ENCODE results near the gene MEDAG.

Gene MEDAG

DNA sequence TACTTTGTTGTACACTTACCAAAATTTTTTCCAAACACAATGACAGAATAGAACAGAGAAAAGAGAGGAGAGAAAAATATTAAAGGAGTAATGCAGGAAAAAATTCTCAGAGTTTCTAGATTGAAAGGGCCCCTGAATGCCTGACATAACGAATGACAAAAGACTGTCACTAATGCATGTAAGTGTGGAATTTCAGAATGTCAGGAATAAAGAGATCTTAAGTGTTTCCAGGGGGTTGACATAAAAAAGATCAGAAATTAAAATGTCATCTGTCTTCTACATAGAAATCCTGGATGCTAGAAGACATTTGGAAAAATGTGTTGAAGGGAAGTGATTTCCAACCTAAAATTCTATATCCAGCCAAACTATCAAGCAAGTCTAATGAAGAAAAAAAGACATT is 53.6 kb downstream of the MEDAG start:
- no peaks in the 10 kb centered on the region for H3K9me3 ChIP-seq (ENCODE audit: control insufficient read depth in 2 of 2, low read length in 2 of 2)
- H3K27me3 ChIP-seq (ENCODE audit: control insufficient read depth in 1 of 2, insufficient read depth in 2 of 2, low read length in 2 of 2), result peaks cover 0 to 3% of the 10 kb centered on the region in 2 donors
- H3K4me3 ChIP-seq (ENCODE audit: low read length in 2 of 2), result no peak overlapping the region
- no peak overlapping the region for H3K27ac ChIP-seq (ENCODE audit: low read length)
- no peak overlapping the region for H3K9ac ChIP-seq (ENCODE audit: low read length in 2 of 2)
- no peaks in the 10 kb centered on the region for H3K36me3 ChIP-seq (ENCODE audit: control insufficient read depth in 2 of 2, insufficient read depth in 2 of 2, low read length in 2 of 2)
- H3K4me1 ChIP-seq (ENCODE audit: control insufficient read depth, insufficient read depth, low read length), result no peaks in the 10 kb centered on the region

DNA sequence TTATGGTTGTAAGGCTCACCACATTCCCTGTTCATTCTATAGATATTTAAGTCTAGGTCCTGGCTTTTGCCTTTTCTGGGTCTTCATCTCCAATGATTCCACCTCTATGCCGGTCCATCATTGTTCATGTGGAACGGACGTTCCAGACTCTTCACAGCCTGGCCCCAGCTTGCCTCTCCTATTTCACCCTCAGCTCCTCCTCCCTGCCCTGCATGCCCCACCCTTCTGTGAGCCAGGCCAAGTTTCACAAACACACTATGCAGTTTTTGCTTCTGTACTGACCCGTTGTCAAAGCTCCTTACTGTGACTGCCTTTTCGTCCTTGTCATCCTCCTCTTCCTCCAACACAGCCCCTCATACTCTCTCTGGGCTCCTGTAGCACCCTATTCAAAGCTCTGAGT is 57.7 kb downstream of the MEDAG start:
- Histone ChIP-seq H3K9ac (ENCODE audit: low read length in 2 of 2) (no peak overlapping the region), H3K4me3 (ENCODE audit: low read length in 2 of 2) (no peak overlapping the region), H3K27ac (ENCODE audit: low read length) (no peak overlapping the region), H3K27me3 (ENCODE audit: control insufficient read depth in 1 of 2, insufficient read depth in 2 of 2, low read length in 2 of 2) (peaks cover 0 to 3% of the 10 kb centered on the region in 2 donors), H3K36me3 (ENCODE audit: control insufficient read depth in 2 of 2, insufficient read depth in 2 of 2, low read length in 2 of 2) (no peaks in the 10 kb centered on the region), H3K4me1 (ENCODE audit: control insufficient read depth, insufficient read depth, low read length) (no peaks in the 10 kb centered on the region), H3K9me3 (ENCODE audit: control insufficient read depth in 2 of 2, low read length in 2 of 2) (no peaks in the 10 kb centered on the region)

DNA sequence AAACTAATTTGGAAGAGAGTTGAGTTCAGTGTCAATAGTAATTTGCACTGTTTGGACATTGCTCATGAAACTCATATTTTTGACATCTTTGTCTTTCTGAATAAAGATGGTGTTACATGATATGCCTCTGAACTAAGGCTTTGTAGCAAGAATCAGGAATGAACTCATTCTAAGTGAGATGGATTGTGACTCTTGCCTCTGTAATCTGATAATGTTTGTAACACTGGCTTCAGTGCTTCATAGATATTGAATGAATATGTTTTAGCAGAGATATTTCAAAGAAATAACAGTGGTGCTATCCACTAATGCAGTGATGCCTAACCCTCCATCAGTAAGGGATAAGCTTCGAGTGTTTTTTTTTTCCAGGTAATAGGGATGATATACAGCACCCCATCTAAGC is 59.3 kb downstream of the MEDAG start:
- Histone ChIP-seq H3K27me3 (ENCODE audit: control insufficient read depth in 1 of 2, insufficient read depth in 2 of 2, low read length in 2 of 2) (peaks cover 0 to 3% of the 10 kb centered on the region in 2 donors), H3K9me3 (ENCODE audit: control insufficient read depth in 2 of 2, low read length in 2 of 2) (no peaks in the 10 kb centered on the region), H3K27ac (ENCODE audit: low read length) (no peak overlapping the region), H3K4me3 (ENCODE audit: low read length in 2 of 2) (no peak overlapping the region), H3K9ac (ENCODE audit: low read length in 2 of 2) (no peak overlapping the region), H3K4me1 (ENCODE audit: control insufficient read depth, insufficient read depth, low read length) (no peaks in the 10 kb centered on the region), H3K36me3 (ENCODE audit: control insufficient read depth in 2 of 2, insufficient read depth in 2 of 2, low read length in 2 of 2) (no peaks in the 10 kb centered on the region)

DNA sequence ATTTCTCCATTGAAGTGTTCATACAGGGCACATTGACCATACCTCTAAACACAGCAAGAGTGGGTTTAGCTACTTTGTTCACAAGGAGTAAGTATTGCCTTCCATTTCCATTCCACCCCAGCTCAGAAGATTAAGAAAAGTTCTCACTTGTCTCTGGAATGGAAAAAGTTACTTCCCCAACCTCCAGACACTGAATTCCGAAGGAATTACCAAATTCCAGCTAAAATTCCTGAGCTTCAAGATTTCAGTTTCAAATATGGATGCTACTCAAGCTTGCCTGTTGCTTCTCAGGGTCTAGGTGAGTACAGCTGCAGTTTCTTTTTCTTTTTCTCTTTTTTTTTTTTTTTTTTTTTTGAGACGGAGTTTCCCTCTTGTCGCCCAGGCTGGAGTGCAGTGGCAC is 60.0 kb downstream of the MEDAG start:
- H3K9me3 ChIP-seq (ENCODE audit: control insufficient read depth in 2 of 2, low read length in 2 of 2), result no peaks in the 10 kb centered on the region
- H3K27ac ChIP-seq (ENCODE audit: low read length), result no peak overlapping the region
- no peak overlapping the region for H3K9ac ChIP-seq (ENCODE audit: low read length in 2 of 2)
- no peak overlapping the region for H3K4me3 ChIP-seq (ENCODE audit: low read length in 2 of 2)
- peaks cover 0 to 3% of the 10 kb centered on the region in 2 donors for H3K27me3 ChIP-seq (ENCODE audit: control insufficient read depth in 1 of 2, insufficient read depth in 2 of 2, low read length in 2 of 2)
- no peaks in the 10 kb centered on the region for H3K36me3 ChIP-seq (ENCODE audit: control insufficient read depth in 2 of 2, insufficient read depth in 2 of 2, low read length in 2 of 2)
- H3K4me1 ChIP-seq (ENCODE audit: control insufficient read depth, insufficient read depth, low read length), result peaks cover 2% of the 10 kb centered on the region

DNA sequence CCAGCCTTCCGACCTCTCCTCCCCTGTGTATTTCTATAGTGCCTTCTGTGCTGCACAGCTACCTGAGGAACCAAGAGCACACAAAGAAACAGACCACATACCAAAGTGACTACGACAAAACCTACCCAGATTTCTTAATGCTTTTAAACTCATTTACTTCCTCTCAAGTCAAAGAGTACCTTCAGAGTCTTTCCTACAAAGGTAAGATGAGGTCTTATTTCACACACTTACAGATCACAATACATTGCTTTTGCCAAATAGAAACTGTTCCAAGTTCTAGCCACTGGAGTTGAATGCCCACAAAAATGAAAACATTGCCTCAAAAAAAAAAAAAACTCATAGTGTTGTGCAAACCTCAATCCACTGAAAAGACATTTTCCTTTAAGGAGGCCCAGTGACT is 62.8 kb downstream of the MEDAG start:
- Histone ChIP-seq H3K4me1 (ENCODE audit: control insufficient read depth, insufficient read depth, low read length) (peaks cover 2% of the 10 kb centered on the region), H3K9me3 (ENCODE audit: control insufficient read depth in 2 of 2, low read length in 2 of 2) (no peaks in the 10 kb centered on the region), H3K9ac (ENCODE audit: low read length in 2 of 2) (no peak overlapping the region), H3K4me3 (ENCODE audit: low read length in 2 of 2) (no peak overlapping the region), H3K36me3 (ENCODE audit: control insufficient read depth in 2 of 2, insufficient read depth in 2 of 2, low read length in 2 of 2) (no peaks in the 10 kb centered on the region), H3K27ac (ENCODE audit: low read length) (no peak overlapping the region), H3K27me3 (ENCODE audit: control insufficient read depth in 1 of 2, insufficient read depth in 2 of 2, low read length in 2 of 2) (peaks cover 0 to 2% of the 10 kb centered on the region in 2 donors)

DNA sequence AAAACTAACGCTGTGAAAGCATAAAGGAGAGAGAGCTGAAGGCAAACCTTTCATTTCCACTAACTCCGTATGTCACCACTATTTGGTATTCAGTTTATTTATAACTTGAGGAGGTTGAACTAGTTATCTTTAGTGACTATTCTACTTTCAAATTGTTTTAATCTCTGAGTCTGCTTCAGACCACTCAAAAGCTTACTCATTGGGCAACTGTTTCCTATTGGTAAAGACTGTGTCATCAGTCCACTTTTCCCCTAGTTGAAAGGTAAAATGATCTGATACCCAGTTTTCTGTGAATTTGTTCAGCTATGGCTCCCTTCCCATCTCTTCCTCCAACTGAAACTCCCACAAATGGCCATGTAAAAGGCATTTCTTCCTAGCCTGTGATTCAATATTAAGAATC is 65.5 kb downstream of the MEDAG start:
- no peaks in the 10 kb centered on the region for H3K27me3 ChIP-seq (ENCODE audit: control insufficient read depth in 1 of 2, insufficient read depth in 2 of 2, low read length in 2 of 2)
- H3K4me1 ChIP-seq (ENCODE audit: control insufficient read depth, insufficient read depth, low read length), result peaks cover 7% of the 10 kb centered on the region
- H3K4me3 ChIP-seq (ENCODE audit: low read length in 2 of 2), result no peak overlapping the region
- no peak overlapping the region for H3K27ac ChIP-seq (ENCODE audit: low read length)
- H3K9me3 ChIP-seq (ENCODE audit: control insufficient read depth in 2 of 2, low read length in 2 of 2), result no peaks in the 10 kb centered on the region
- H3K9ac ChIP-seq (ENCODE audit: low read length in 2 of 2), result no peak overlapping the region
- no peaks in the 10 kb centered on the region for H3K36me3 ChIP-seq (ENCODE audit: control insufficient read depth in 2 of 2, insufficient read depth in 2 of 2, low read length in 2 of 2)

DNA sequence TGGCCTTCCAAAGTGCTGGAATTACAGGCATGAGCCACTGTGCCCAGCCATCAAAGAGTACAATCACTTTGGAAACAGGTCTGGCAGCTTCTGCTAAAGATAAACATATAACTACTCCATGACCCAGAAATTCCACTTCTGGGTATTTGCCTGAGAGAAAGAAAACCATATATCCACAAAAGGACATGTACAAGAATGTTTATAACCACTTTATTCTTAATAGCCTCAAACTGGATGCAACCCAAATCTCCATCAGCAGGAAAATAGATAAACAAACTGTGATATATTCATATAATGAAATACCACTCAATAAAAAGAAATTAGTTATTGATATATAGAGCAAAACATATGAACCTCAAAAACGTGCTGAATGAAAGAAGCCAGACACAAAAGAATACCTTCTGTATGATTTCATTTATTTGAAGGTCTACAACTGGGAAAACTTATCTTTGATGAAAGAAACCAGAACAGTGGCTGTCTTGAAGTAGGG is 66.9 kb downstream of the MEDAG start:
- Histone ChIP-seq H3K4me3 (ENCODE audit: low read length in 2 of 2) (no peak overlapping the region), H3K36me3 (ENCODE audit: control insufficient read depth in 2 of 2, insufficient read depth in 2 of 2, low read length in 2 of 2) (no peaks in the 10 kb centered on the region), H3K27me3 (ENCODE audit: control insufficient read depth in 1 of 2, insufficient read depth in 2 of 2, low read length in 2 of 2) (no peaks in the 10 kb centered on the region), H3K9me3 (ENCODE audit: control insufficient read depth in 2 of 2, low read length in 2 of 2) (no peaks in the 10 kb centered on the region), H3K4me1 (ENCODE audit: control insufficient read depth, insufficient read depth, low read length) (peaks cover 7% of the 10 kb centered on the region), H3K9ac (ENCODE audit: low read length in 2 of 2) (no peak overlapping the region), H3K27ac (ENCODE audit: low read length) (no peak overlapping the region)

DNA sequence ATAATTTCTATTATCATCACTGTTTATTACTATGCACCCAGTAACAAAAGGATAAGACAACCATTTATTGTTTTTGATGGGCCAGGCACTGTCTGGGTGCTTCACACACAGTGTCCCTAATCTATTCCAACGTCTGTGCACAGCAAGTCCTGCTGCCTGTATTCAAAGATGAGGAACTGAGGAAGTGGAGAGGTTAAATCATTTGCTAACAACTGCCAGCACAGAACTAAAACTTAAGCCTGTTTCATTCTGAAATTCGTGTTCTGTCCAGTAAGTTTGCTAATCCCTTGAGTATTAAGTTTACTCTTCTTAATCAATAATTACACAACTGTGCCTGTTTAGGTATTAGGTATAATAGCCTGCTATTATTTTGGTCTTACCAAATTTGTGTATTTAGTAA is 68.3 kb downstream of the MEDAG start:
- Histone ChIP-seq H3K9ac (ENCODE audit: low read length in 2 of 2) (no peak overlapping the region), H3K36me3 (ENCODE audit: control insufficient read depth in 2 of 2, insufficient read depth in 2 of 2, low read length in 2 of 2) (no peaks in the 10 kb centered on the region), H3K27me3 (ENCODE audit: control insufficient read depth in 1 of 2, insufficient read depth in 2 of 2, low read length in 2 of 2) (no peaks in the 10 kb centered on the region), H3K9me3 (ENCODE audit: control insufficient read depth in 2 of 2, low read length in 2 of 2) (no peaks in the 10 kb centered on the region), H3K4me1 (ENCODE audit: control insufficient read depth, insufficient read depth, low read length) (peaks cover 7% of the 10 kb centered on the region), H3K27ac (ENCODE audit: low read length) (no peak overlapping the region), H3K4me3 (ENCODE audit: low read length in 2 of 2) (no peak overlapping the region)

All from stomach smooth muscle (tissue), 2 donors.